Natural killer cell (primary cell): Measurements from ENCODE around the gene CREB5. TPM values are rescaled to one million over a fixed set of nuclear protein-coding genes. Genes with fewer than 3 reads are reported as not detected.

Source experiments
- ATAC-seq, 3 donors: fragments of 150-1000 bp in 2 of 3; fragments of 200-7000 bp in 1 of 3; cut with Tn5 transposase; 1 replicate in 1 of 3; 2 replicates in 2 of 3; pipeline ENCODE4 v1.10.0; 2021; ENCODE audit warnings: mild to moderate bottlenecking in 2 of 3, moderate library complexity in 2 of 3
- DNase-seq, 2 donors: peaks; one replicate each; pipeline versions ENCODE4 v3.0.0 to v3.0.0-alpha.2; 2013 to 2021; ENCODE audit warnings: mixed read lengths in 1 of 2
- H3K27ac ChIP-seq: one replicate; pipeline ENCODE4 v1.5.1; 2013; ENCODE audit warnings: mild to moderate bottlenecking, low read length
- H3K27me3 ChIP-seq: one replicate; pipeline ENCODE4 v1.6.1; 2013; ENCODE audit warnings: low read length; ENCODE audit not compliant: control insufficient read depth, insufficient read depth
- H3K36me3 ChIP-seq: one replicate; pipeline ENCODE4 v1.6.1; 2013; ENCODE audit warnings: low read length; ENCODE audit not compliant: control insufficient read depth, insufficient read depth
- H3K4me1 ChIP-seq: one replicate; pipeline ENCODE4 v1.6.1; 2013; ENCODE audit warnings: low read length; ENCODE audit not compliant: control insufficient read depth, insufficient read depth
- H3K4me3 ChIP-seq: one replicate; pipeline ENCODE4 v1.5.1; 2013; ENCODE audit warnings: low read length
- H3K9me3 ChIP-seq: one replicate; pipeline ENCODE4 v1.6.1; 2013; ENCODE audit warnings: low read length; ENCODE audit not compliant: control insufficient read depth, insufficient read depth
- H3K27ac Mint-ChIP-seq, 2 donors: one replicate each; pipeline ENCODE4 v1.8.0; 2022; ENCODE audit warnings: mild to moderate bottlenecking in 2 of 2, mixed read lengths in 2 of 2, moderate library complexity in 1 of 2
- H3K27me3 Mint-ChIP-seq, 2 donors: one replicate each; pipeline ENCODE4 v1.8.0; 2022; ENCODE audit warnings: low read depth in 2 of 2, mixed read lengths in 2 of 2
- H3K36me3 Mint-ChIP-seq: one replicate; pipeline ENCODE4 v1.8.0; 2022; ENCODE audit warnings: mixed read lengths
- H3K4me1 Mint-ChIP-seq, 2 donors: one replicate each; pipeline ENCODE4 v1.8.0; 2022; ENCODE audit warnings: mixed read lengths in 2 of 2
- H3K4me3 Mint-ChIP-seq: one replicate; pipeline ENCODE4 v1.8.0; 2022; ENCODE audit warnings: mild to moderate bottlenecking, moderate library complexity, mixed read lengths
- H3K9me3 Mint-ChIP-seq, 2 donors: one replicate each; pipeline ENCODE4 v1.8.0; 2022; ENCODE audit warnings: mixed read lengths in 2 of 2
- WGBS: methylation state at CpG from one replicate; pipeline ENCODE4 v1.1.7; 2013; ENCODE audit warnings: missing lambda C conversion rate; ENCODE audit not compliant: insufficient coverage; 5-methylcytosine and 5-hydroxymethylcytosine counted together
- intact Hi-C: fragments of 100-400 bp; cut with micrococcal nuclease; formaldehyde crosslinking; loops from one replicate; pipeline ENCODE4 v1.14.2; 2022
- total RNA-seq, 4 donors: library from RNA; stranded (reverse); fragments of 120-200 nt in 1 of 4; gene quantifications; one replicate each; pipeline versions ENCODE4 v1.2.3 to v1.2.4, GENCODE V29; 2013 to 2022
- TF ChIP-seq, protein P1 (sequence below): fragments of 200-600 bp; IDR thresholded peaks from one replicate; pipeline ENCODE4 v1.8.0; 2022; ENCODE audit warnings: antibody characterized with exemption

Gene CREB5
- total RNA-seq, 3 donors from 2014 or later (not counting 1 experiment from before 2014, with no cell fraction given), result 0.52 to 7.0 (median 0.89) TPM

DNA sequence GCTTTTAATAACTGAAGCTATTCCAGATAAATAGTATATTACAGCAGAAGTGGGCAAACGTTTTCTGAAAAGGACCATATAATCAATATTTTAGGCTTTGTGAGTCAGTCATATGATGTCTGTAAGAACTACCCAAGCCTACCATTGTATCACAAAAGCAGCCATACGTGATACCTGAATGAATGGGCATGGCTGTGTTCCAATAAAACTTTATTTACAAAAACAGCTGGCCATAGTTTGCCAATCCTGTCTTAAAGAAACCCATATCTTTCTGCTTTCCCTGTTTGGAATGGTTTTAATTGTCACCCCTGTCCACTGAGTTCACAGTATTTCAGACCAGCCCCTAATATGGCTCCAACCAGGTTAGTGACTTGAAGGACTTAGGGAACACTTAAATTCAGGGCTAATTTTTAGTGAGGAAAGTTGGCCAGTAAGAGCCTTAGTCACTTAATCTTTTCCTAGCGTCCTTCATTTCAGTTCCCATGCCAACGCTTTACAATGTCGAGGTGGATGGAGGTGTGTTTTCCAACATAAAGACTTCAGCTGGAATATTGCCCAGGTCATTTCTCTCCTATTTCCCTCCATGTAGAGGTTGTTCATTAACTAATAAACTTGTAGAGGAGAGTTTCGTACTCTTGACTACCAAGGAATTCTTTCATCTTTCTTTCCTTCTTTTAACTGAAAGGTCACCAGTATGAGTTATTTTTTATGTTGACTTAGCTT lies 361.3 kb downstream of the CREB5 start:
- no peaks in the 10 kb centered on the region for H3K9me3 ChIP-seq
- TF ChIP-seq, protein P1, sequence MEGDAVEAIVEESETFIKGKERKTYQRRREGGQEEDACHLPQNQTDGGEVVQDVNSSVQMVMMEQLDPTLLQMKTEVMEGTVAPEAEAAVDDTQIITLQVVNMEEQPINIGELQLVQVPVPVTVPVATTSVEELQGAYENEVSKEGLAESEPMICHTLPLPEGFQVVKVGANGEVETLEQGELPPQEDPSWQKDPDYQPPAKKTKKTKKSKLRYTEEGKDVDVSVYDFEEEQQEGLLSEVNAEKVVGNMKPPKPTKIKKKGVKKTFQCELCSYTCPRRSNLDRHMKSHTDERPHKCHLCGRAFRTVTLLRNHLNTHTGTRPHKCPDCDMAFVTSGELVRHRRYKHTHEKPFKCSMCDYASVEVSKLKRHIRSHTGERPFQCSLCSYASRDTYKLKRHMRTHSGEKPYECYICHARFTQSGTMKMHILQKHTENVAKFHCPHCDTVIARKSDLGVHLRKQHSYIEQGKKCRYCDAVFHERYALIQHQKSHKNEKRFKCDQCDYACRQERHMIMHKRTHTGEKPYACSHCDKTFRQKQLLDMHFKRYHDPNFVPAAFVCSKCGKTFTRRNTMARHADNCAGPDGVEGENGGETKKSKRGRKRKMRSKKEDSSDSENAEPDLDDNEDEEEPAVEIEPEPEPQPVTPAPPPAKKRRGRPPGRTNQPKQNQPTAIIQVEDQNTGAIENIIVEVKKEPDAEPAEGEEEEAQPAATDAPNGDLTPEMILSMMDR, result no peak
- DNase-seq (no peak), ATAC-seq (no peak)
- no peak overlapping the region for H3K27ac ChIP-seq
- H3K27me3 ChIP-seq, result no peaks in the 10 kb centered on the region
- WGBS, result 80% methylated on average over 1 of the region's 6 CpGs
- Mint-ChIP-seq H3K4me3 (no peak overlapping the region), H3K4me1 (no peaks in the 10 kb centered on the region), H3K36me3 (no peaks in the 10 kb centered on the region), H3K9me3 (no peaks in the 10 kb centered on the region), H3K27me3 (peaks cover 10 to 40% of the 10 kb centered on the region in 2 donors), H3K27ac (no peak overlapping the region)
- no peaks in the 10 kb centered on the region for H3K36me3 ChIP-seq
- no peak overlapping the region for H3K4me3 ChIP-seq
- intact Hi-C loops, result no loop called here
- H3K4me1 ChIP-seq, result no peaks in the 10 kb centered on the region

DNA sequence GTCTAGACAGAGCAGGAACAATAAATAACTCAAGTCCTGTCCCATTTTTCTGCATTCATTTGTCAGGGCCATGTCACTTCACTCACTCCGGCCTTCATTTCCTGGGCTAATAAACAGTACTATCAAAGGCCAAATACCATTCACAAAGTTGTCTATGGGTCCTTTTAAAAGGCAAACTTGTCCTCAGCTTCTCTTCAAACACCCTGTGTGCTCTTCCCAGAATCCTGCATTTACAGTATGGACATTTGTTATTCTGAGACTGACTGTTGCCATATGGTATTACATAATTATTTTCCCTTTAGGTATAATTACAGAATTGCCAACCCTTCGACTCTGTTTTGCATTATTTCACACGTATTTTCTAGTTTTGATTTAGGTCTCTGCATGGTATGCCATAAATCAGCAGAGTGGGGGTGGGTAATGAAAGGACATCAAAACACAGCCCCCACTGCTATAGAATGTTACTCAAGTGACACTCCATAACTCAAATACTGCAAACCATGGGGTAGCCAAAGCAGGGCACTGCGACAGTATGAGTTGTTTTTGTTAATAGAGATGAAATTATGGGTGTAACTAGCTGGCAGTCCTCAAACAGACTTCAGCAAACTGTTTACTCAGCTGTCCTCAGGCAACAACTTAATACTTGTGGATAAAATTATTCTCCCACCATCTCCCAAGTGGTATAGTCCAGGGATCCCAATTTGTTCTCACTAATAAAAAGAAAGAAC lies 362.1 kb downstream of the CREB5 start:
- ATAC-seq, result no peak
- Histone ChIP-seq H3K27me3 (no peaks in the 10 kb centered on the region), H3K27ac (no peak overlapping the region), H3K36me3 (no peaks in the 10 kb centered on the region), H3K9me3 (no peaks in the 10 kb centered on the region), H3K4me1 (no peaks in the 10 kb centered on the region), H3K4me3 (no peak overlapping the region)
- H3K36me3 Mint-ChIP-seq, result no peaks in the 10 kb centered on the region
- no peak overlapping the region for H3K4me3 Mint-ChIP-seq
- intact Hi-C loops, result no loop called here
- TF ChIP-seq, protein P1, result no peak
- no peaks in the 10 kb centered on the region for H3K9me3 Mint-ChIP-seq
- no peak for DNase-seq
- no peak overlapping the region for H3K27ac Mint-ChIP-seq
- 92% methylated on average over 1 of the region's 4 CpGs for WGBS
- H3K27me3 Mint-ChIP-seq, result peaks cover 15 to 38% of the 10 kb centered on the region in 2 donors
- no peaks in the 10 kb centered on the region for H3K4me1 Mint-ChIP-seq

DNA sequence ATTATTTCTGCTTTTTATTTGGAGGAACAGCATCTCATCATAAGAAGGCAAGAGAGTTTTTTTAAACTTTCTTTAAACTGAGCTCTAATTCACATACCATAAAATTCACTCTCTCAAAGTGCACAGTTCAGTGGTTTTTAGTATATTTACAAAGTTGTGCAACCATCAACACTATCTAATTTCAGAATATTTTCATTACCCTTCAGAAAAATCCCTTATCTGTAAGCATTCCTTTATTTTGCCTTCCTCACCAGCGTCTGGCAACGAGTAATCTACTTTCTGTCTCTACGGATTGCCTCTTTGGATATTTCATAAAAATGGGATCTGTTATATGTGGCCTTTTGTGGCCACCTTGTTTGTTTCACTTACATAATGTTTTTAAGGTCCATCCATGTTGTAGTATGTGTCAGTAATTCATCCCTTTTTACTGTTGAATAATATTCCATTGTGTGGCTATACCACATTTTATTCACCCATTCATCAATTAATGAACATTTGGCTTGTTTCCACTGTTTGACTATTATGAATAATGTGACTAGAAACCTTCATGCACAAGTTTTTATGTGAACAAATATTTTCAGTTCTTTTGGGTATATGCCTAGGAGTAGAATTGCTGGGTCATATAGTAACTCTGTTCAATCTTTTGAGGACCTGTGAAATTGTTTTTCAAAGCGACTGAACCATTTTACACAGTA lies 364.3 kb downstream of the CREB5 start:
- H3K36me3 Mint-ChIP-seq, result no peaks in the 10 kb centered on the region
- TF ChIP-seq, protein P1, result no peak

More for the DNA sequence above, 364.3 kb downstream of the CREB5 start:
- H3K4me1 Mint-ChIP-seq, result no peaks in the 10 kb centered on the region
- DNase-seq (no peak), ATAC-seq (no peak)
- WGBS, result 100% methylated on average over 1 of the region's 4 CpGs
- H3K4me3 ChIP-seq, result no peak overlapping the region
- H3K36me3 ChIP-seq, result no peaks in the 10 kb centered on the region
- intact Hi-C loops, result no loop called here
- H3K27me3 ChIP-seq, result no peaks in the 10 kb centered on the region
- no peaks in the 10 kb centered on the region for H3K4me1 ChIP-seq
- no peaks in the 10 kb centered on the region for H3K9me3 ChIP-seq
- no peaks in the 10 kb centered on the region for H3K9me3 Mint-ChIP-seq
- peaks cover 8 to 37% of the 10 kb centered on the region in 2 donors for H3K27me3 Mint-ChIP-seq
- H3K27ac ChIP-seq, result no peak overlapping the region
- no peak overlapping the region for H3K4me3 Mint-ChIP-seq
- H3K27ac Mint-ChIP-seq, result no peak overlapping the region
